H1 (cell line): ENCODE data around the gene TBC1D23. TPM values are rescaled to one million over a fixed set of nuclear protein-coding genes. Genes with fewer than 3 reads are reported as not detected.

Source experiments
- E2F6 ChIP-seq: IDR thresholded peaks from 2 replicates; pipeline ENCODE4 v1.6.1; 2012; ENCODE audit warnings: inconsistent platforms
- polyA plus RNA-seq, 7 experiments: library from polyadenylated mRNA; depleted of rRNA in 3 of 7; stranded (reverse) in 5 of 7; unstranded in 2 of 7; fragments of >200 nt in 5 of 7; fragments of 200-250 nt in 2 of 7; gene quantifications; 1 replicate in 5 of 7; 2 replicates in 1 of 7; 4 replicates in 1 of 7; pipeline versions ENCODE4 v1.2.1 to v1.2.3, GENCODE V29; 2011 to 2013; ENCODE audit warnings: missing spikeins in 2 of 7, mixed read lengths in 2 of 7
- total RNA-seq: library from RNA; stranded (reverse); fragmentation: NEBNext Ultra II Directional; extraction: Animal tissue kit (Norgen Biotek cat#: 25700); gene quantifications from 2 replicates; pipeline ENCODE4 v1.2.1, GENCODE V29; 2021

The TBC1D23 gene
- total and polyA plus RNA-seq, 2 of the 8 experiments (the other 6 are each of a cell fraction or from before 2014, with no cell fraction given) = 6.4 to 29.3 TPM

DNA sequence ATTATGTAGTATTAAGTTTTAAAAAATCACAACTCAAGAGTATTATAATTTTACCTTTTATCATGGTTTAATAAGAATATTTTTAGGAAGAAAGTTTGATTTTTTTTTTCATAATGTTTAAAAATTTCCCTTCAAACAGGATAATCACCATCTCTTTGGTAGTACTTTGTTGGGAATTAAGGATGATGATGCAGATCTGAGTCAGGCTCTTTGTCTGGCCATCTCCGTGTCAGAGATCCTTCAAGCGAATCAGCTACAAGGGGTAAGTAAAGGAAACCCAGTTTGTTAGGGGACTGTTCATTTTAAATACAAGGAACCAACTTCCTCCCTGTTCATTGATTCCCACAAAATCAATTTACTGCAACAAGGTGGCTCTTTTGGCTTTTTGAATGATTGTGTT is 37.0 kb downstream of the TBC1D23 start (continued):
- TF ChIP-seq E2F6 = no peak
